Kidney epithelial cell (primary cell): ENCODE data around the gene SHH. TPM values are rescaled to one million over a fixed set of nuclear protein-coding genes. Genes with fewer than 3 reads are reported as not detected.
"Not testable (repeated sequence)": the region's sequence is repeated elsewhere in the genome, so short reads cannot be mapped to it uniquely, and the experiment has no call there.

Experiments
- DNase-seq: peaks from one replicate; pipeline ENCODE4 v3.0.0-alpha.2; 2010; ENCODE audit warnings: low read depth
- H3K27me3 ChIP-seq: 2 replicates; pipeline ENCODE4 v1.6.0; 2011; ENCODE audit warnings: low read length; ENCODE audit not compliant: control insufficient read depth, insufficient read depth
- H3K36me3 ChIP-seq: 2 replicates; pipeline ENCODE4 v1.5.1; 2011; ENCODE audit warnings: low read length; ENCODE audit not compliant: control insufficient read depth, insufficient read depth
- H3K4me3 ChIP-seq: 2 replicates; pipeline ENCODE4 v1.5.1; 2011; ENCODE audit warnings: low read depth, mild to moderate bottlenecking, control low read depth, low read length
- CTCF ChIP-seq: IDR thresholded peaks from 2 replicates; pipeline ENCODE4 v1.5.1; 2011; ENCODE audit warnings: mild to moderate bottlenecking, moderate library complexity, low read length, control low read depth, inconsistent platforms; ENCODE audit not compliant: insufficient read depth, poor library complexity, severe bottlenecking
- total RNA-seq: library from RNA; depleted of rRNA; stranded (reverse); fragments of >200 nt; gene quantifications from 2 replicates; pipeline ENCODE4 v1.2.3, GENCODE V29; 2015

The SHH gene
- total RNA-seq, 1 donor from 2014 or later, result 2.8 TPM

- DNase-seq, result no peak
- no peaks in the 10 kb centered on the region for H3K27me3 ChIP-seq
- H3K4me3 ChIP-seq, result no peak overlapping the region
- no peaks in the 10 kb centered on the region for H3K36me3 ChIP-seq
- TF ChIP-seq CTCF, result no peak
Measured at GRCh38 chr7:155820246-155820645, 8.0 kb upstream of the SHH start.

GRCh38 chr7:155819186-155819585 lies 6.9 kb upstream of the SHH start:
- no peaks in the 10 kb centered on the region for H3K36me3 ChIP-seq
- no peak for TF ChIP-seq CTCF
- no peak overlapping the region for H3K4me3 ChIP-seq
- peaks cover under 1% of the 10 kb centered on the region for H3K27me3 ChIP-seq
- no peak for DNase-seq

- Histone ChIP-seq H3K36me3 (no peaks in the 10 kb centered on the region), H3K27me3 (peaks cover 5% of the 10 kb centered on the region), H3K4me3 (no peak overlapping the region)
- no peak for DNase-seq
- no peak for TF ChIP-seq CTCF
Measured at GRCh38 chr7:155818820-155819168, 6.5 kb upstream of the SHH start.

GRCh38 chr7:155818154-155818819 lies 6.0 kb upstream of the SHH start:
- peaks cover 6% of the 10 kb centered on the region for H3K27me3 ChIP-seq

GRCh38 chr7:155817515-155817914 lies 5.3 kb upstream of the SHH start:
- not testable (repeated sequence) for H3K4me3 ChIP-seq, H3K36me3 ChIP-seq, H3K27me3 ChIP-seq, DNase-seq

More at GRCh38 chr7:155818154-155818819, 6.0 kb upstream of the SHH start:
- no peak overlapping the region for H3K4me3 ChIP-seq
- no peak for TF ChIP-seq CTCF
- H3K36me3 ChIP-seq, result no peaks in the 10 kb centered on the region
- no peak for DNase-seq

- Histone ChIP-seq H3K4me3 (no peak overlapping the region), H3K27me3 (peaks cover 12% of the 10 kb centered on the region), H3K36me3 (no peaks in the 10 kb centered on the region)
- TF ChIP-seq CTCF, result no peak
- DNase-seq, result no peak
Measured at GRCh38 chr7:155816996-155817395, 4.7 kb upstream of the SHH start.
